Fibroblast of lung (primary cell): ENCODE data around the gene PGAP3. TPM values are rescaled to one million over a fixed set of nuclear protein-coding genes. Genes with fewer than 3 reads are reported as not detected.

Source experiments
- DNase-seq, 2 donors: peaks; one replicate each; pipeline versions ENCODE4 v3.0.0 to v3.0.0-alpha.2; 2010; ENCODE audit warnings: low read depth in 2 of 2
- H2AFZ ChIP-seq: 2 replicates; pipeline ENCODE4 v1.5.1; 2012; ENCODE audit warnings: low read length, control low read depth, inconsistent platforms
- H3K27ac ChIP-seq: 2 replicates; pipeline ENCODE4 v1.5.1; 2011; ENCODE audit warnings: low read length, control low read depth; ENCODE audit not compliant: insufficient read depth
- H3K27me3 ChIP-seq: 2 replicates; pipeline ENCODE4 v1.5.1; 2011; ENCODE audit warnings: mild to moderate bottlenecking, low read length; ENCODE audit not compliant: control insufficient read depth, insufficient read depth
- H3K36me3 ChIP-seq: 2 replicates; pipeline ENCODE4 v1.5.1; 2011; ENCODE audit warnings: low read length; ENCODE audit not compliant: control insufficient read depth, insufficient read depth
- H3K4me1 ChIP-seq: 2 replicates; pipeline ENCODE4 v1.5.1; 2011; ENCODE audit warnings: low read length; ENCODE audit not compliant: control insufficient read depth, insufficient read depth; ENCODE audit errors: extremely low read depth
- H3K4me2 ChIP-seq: 2 replicates; pipeline ENCODE4 v1.5.1; 2011; ENCODE audit warnings: low read length, control low read depth; ENCODE audit not compliant: insufficient read depth; ENCODE audit errors: extremely low read depth
- H3K4me3 ChIP-seq, 4 experiments: fragments of 200-600 bp in 1 of 4; sonication (generic) in 1 of 4; replicated peaks in 1 of 4; 2 replicates each; pipeline ENCODE4 v1.5.1; 2011 to 2016; ENCODE audit warnings: low read length in 4 of 4, low read depth in 3 of 4, mild to moderate bottlenecking in 3 of 4, control low read depth in 2 of 4, inconsistent platforms in 1 of 4, mixed read lengths in 1 of 4; ENCODE audit not compliant: insufficient read depth in 1 of 4; ENCODE audit errors: control extremely low read depth in 1 of 4
- H3K79me2 ChIP-seq: 2 replicates; pipeline ENCODE4 v1.5.1; 2012; ENCODE audit warnings: mild to moderate bottlenecking, low read length, inconsistent platforms; ENCODE audit not compliant: control insufficient read depth, insufficient read depth
- H3K9ac ChIP-seq: 2 replicates; pipeline ENCODE4 v1.5.1; 2011; ENCODE audit warnings: mild to moderate bottlenecking, low read length, control low read depth; ENCODE audit not compliant: insufficient read depth
- H3K9me3 ChIP-seq: 2 replicates; pipeline ENCODE4 v1.5.1; 2012; ENCODE audit warnings: low read depth, low read length; ENCODE audit not compliant: control insufficient read depth, insufficient read depth
- H4K20me1 ChIP-seq: 2 replicates; pipeline ENCODE4 v1.5.1; 2011; ENCODE audit warnings: low read length; ENCODE audit not compliant: control insufficient read depth, insufficient read depth; ENCODE audit errors: extremely low read depth
- CTCF ChIP-seq, 2 donors: IDR thresholded peaks in 1 of 2; conservative IDR thresholded peaks in 1 of 2; 1 replicate in 1 of 2; 2 replicates in 1 of 2; pipeline ENCODE4 v1.5.1; 2011 to 2012; ENCODE audit warnings: low read length in 2 of 2, control low read depth in 1 of 2, inconsistent platforms in 1 of 2, low read depth in 1 of 2, mild to moderate bottlenecking in 1 of 2
- EZH2 ChIP-seq: IDR thresholded peaks from 2 replicates; pipeline ENCODE4 v1.5.1; 2012; ENCODE audit warnings: low read length, control low read depth, mild to moderate bottlenecking; ENCODE audit errors: missing control alignments
- polyA plus RNA-seq, 2 donors: library from polyadenylated mRNA; depleted of rRNA in 1 of 2; stranded (reverse) in 1 of 2; unstranded in 1 of 2; fragments of >200 nt; gene quantifications; 2 replicates each; pipeline ENCODE4 v1.2.1, GENCODE V29; 2011 to 2012; ENCODE audit warnings: missing spikeins in 1 of 2
- total RNA-seq: library from RNA; depleted of rRNA; stranded (reverse); fragments of >200 nt; gene quantifications from 2 replicates; pipeline ENCODE4 v1.2.1, GENCODE V29; 2014

PGAP3 gene
- total and polyA plus RNA-seq, 2 donors (not counting 1 experiment from before 2014, with no cell fraction given): 7.9 to 8.8 TPM

DNA sequence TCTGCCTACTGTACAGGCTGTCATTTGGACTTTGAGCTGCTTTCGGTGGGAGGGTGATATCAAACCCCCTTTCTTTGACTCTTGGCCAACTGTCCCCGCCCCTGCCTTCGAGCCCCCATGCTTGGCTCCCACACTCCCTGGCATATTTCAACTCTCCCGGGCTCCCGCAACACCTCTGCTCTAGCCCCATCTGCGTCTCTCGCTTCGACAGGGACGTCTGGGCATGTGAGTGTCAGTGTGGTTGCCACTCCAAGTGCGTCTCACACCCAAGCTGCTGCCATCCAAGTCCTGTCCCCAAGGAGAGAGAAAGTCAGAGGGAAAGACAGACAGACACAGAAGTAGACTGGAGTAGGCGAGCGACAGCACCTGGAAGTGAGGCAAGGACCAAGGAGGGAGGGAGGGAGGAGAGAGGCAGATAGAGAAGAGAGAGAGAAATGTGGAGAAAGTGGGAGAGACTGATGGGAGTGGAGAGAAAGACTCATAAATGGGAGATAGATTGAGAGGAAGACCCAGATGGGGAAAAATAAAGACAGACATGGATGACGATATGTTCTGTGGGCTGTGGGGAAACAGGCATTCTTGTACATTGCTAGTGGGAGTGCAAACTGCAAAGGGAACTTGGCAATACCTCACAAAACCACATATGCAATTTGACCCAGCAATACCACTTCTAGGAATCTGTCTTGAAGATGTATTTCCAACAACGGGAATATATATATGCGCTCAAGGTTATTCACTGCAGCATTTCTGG lies 39.1 kb downstream of the PGAP3 start:
- Histone ChIP-seq H3K27me3 (no peaks in the 10 kb centered on the region), H3K9me3 (no peaks in the 10 kb centered on the region), H3K4me1 (no peaks in the 10 kb centered on the region), H2AFZ (no peak overlapping the region), H3K4me2 (no peak overlapping the region), H3K36me3 (no peaks in the 10 kb centered on the region), H3K9ac (no peak overlapping the region), H3K27ac (no peak overlapping the region), H3K79me2 (peaks cover 4% of the 10 kb centered on the region), H3K4me3 (no peak overlapping the region), H4K20me1 (no peaks in the 10 kb centered on the region)
- peak; percentile 78 for DNase-seq
- TF ChIP-seq EZH2 (no peak), CTCF (conservative IDR thresholded peaks at IDR 0.05 in 1 of 2, IDR thresholded peaks at IDR 0.05 in 1 of 2; ENCODE audit: low read depth in 1 of 2, low read length in 2 of 2) (no peak)

GRCh38 chr17:39647256-39647655 lies 40.6 kb downstream of the PGAP3 start:
- H3K9ac ChIP-seq: no peak overlapping the region
- H3K27me3 ChIP-seq: no peaks in the 10 kb centered on the region
- H3K4me1 ChIP-seq: peaks cover 3% of the 10 kb centered on the region
- no peak overlapping the region for H3K4me3 ChIP-seq
- no peak for DNase-seq
- peaks cover 4% of the 10 kb centered on the region for H3K79me2 ChIP-seq
- H3K9me3 ChIP-seq: no peaks in the 10 kb centered on the region
- no peaks in the 10 kb centered on the region for H4K20me1 ChIP-seq
- no peak for TF ChIP-seq EZH2
- TF ChIP-seq CTCF (conservative IDR thresholded peaks at IDR 0.05 in 1 of 2, IDR thresholded peaks at IDR 0.05 in 1 of 2; ENCODE audit: low read depth in 1 of 2, low read length in 2 of 2): no peak
- H3K27ac ChIP-seq: no peak overlapping the region
- H3K4me2 ChIP-seq: no peak overlapping the region
- H2AFZ ChIP-seq: no peak overlapping the region
- no peaks in the 10 kb centered on the region for H3K36me3 ChIP-seq

DNA sequence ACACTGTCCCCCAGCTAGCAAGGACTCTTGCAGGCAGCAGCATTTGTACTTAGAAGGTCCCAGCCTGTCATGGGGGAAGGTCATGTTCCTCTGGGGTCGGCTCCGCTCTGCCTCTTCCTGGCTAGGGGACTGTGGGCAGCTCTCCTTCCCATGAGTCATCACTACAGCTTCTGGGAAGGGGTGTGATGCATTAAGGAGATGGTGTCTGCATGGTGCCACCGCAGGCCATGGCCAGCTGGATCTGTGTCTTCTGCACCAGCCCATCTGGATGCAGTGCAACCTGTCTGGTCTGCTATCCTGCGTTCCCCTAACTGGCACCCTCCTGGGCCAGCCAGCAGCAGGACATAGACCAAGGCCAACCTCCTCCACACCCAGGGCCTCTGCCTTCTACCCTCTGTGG lies 44.6 kb downstream of the PGAP3 start:
- Histone ChIP-seq H3K9me3 (no peaks in the 10 kb centered on the region), H3K4me1 (peaks cover 12% of the 10 kb centered on the region), H4K20me1 (peaks cover 1% of the 10 kb centered on the region), H3K27ac (no peak overlapping the region), H3K36me3 (no peaks in the 10 kb centered on the region), H3K27me3 (no peaks in the 10 kb centered on the region), H2AFZ (no peak overlapping the region), H3K9ac (no peak overlapping the region), H3K79me2 (peaks cover 20% of the 10 kb centered on the region), H3K4me2 (no peak overlapping the region), H3K4me3 (no peak overlapping the region)
- no peak for TF ChIP-seq CTCF (conservative IDR thresholded peaks at IDR 0.05 in 1 of 2, IDR thresholded peaks at IDR 0.05 in 1 of 2; ENCODE audit: low read depth in 1 of 2, low read length in 2 of 2)
- no peak for TF ChIP-seq EZH2
- DNase-seq: peak in 1 of 2 donors; percentile 57
